ENCODE measurements around the gene NTM. TPM values are rescaled to one million over a fixed set of nuclear protein-coding genes. Genes with fewer than 3 reads are reported as not detected.

The NTM gene
- total RNA-seq, 1 experiment from 2014 or later, result not detected

GRCh38 chr11:131748151-131749050, 378.0 kb downstream of the NTM start:
- H3K4me2 ChIP-seq (ENCODE audit: low read length), result no peak overlapping the region
- H3K27me3 ChIP-seq (ENCODE audit: insufficient read depth, low read length), result no peaks in the 10 kb centered on the region
- no TSS peak for BruUV-seq (replicated peaks)
- no peaks in the 10 kb centered on the region for H3K9me2 ChIP-seq (ENCODE audit: insufficient read depth)
- H3K36me3 ChIP-seq (ENCODE audit: control insufficient read depth in 1 of 2, insufficient read depth in 2 of 2, low read length in 2 of 2), result no peaks in the 10 kb centered on the region
- H3K9ac ChIP-seq (ENCODE audit: low read length), result no peak overlapping the region
- ChIA-PET CTCF (no interaction called here), RAD21 (ENCODE audit: low non-redundant PET in 1 of 2, low total read pairs in 2 of 2, uncharacterized antibody in 2 of 2, unreplicated experiment in 2 of 2) (no interaction called here), POLR2A (no interaction called here)
- H3K9me3 ChIP-seq (ENCODE audit: control insufficient read depth in 1 of 2, insufficient read depth in 1 of 2, low read depth in 1 of 2, low read length in 2 of 2), result peaks cover 3% of the 10 kb centered on the region in 2 experiments; a peak in 2 of 4 replicates
- no peak overlapping the region for H3K27ac ChIP-seq (ENCODE audit: low read depth, low read length)
- H3K4me1 ChIP-seq (ENCODE audit: control insufficient read depth in 1 of 2, insufficient read depth in 2 of 2, low read length in 2 of 2), result no peaks in the 10 kb centered on the region
- H3K79me2 ChIP-seq (ENCODE audit: insufficient read depth, low read length), result no peaks in the 10 kb centered on the region
- H2AFZ ChIP-seq (ENCODE audit: low read depth, low read length, poor library complexity, severe bottlenecking), result no peak overlapping the region
- TF ChIP-seq CTCF (IDR thresholded peaks at IDR 0.05 in 2 of 3, conservative IDR thresholded peaks at IDR 0.05 in 1 of 3; ENCODE audit: borderline replicate concordance in 1 of 3, insufficient read depth in 1 of 3, low read depth in 2 of 3, low read length in 2 of 3), result 0 out of 6 replicates have a peak, but pooled peaks of 1 of the 3 experiments have one; percentile 12
- no peak for TF ChIP-seq POLR2AphosphoS5 (IDR thresholded peaks at IDR 0.05; ENCODE audit: low read depth, low read length)
- TF ChIP-seq ZNF274 (IDR thresholded peaks at IDR 0.05; ENCODE audit: low read depth, low read length), result no peak
- TF ChIP-seq JUND (IDR thresholded peaks at IDR 0.05), result no peak
- no peak for TF ChIP-seq POLR2A (IDR thresholded peaks at IDR 0.05; ENCODE audit: borderline replicate concordance, extremely low read depth, insufficient read depth, insufficient read length)
- ATAC-seq (no peak), DNase-seq (ENCODE audit: low read depth, low spot score) (no peak)
- intact Hi-C loops (cut with micrococcal nuclease), result no loop called here
- no peak overlapping the region for H3K4me3 ChIP-seq (replicated peaks in 1 of 2; ENCODE audit: low read depth in 1 of 2, low read length in 2 of 2)
- no peaks in the 10 kb centered on the region for H4K20me1 ChIP-seq (ENCODE audit: insufficient read depth)

DNA sequence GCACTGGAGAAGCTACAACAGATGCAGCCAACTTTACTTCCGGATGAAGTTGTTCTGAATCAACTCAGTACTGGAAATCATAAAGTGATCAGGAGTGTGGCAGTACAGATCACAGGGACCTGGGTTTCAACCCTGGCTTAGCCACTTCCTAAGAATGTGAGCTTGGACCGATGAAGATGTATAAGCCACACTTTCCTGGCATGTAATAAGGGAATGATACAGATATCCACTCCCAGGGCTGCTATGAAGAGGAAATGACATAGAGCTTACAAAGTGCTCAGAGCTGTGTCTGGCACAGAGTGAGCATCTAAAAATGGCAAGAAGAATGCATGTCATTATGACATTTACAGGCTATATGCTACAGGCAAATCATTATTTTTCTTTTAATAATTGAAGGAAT, 378.7 kb downstream of the NTM start:
- RAD21 ChIA-PET (ENCODE audit: low non-redundant PET in 1 of 2, low total read pairs in 2 of 2, uncharacterized antibody in 2 of 2, unreplicated experiment in 2 of 2), result no interaction called here

More for the DNA sequence above, 378.7 kb downstream of the NTM start:
- ATAC-seq (no peak), DNase-seq (ENCODE audit: low read depth, low spot score) (no peak)
- no TSS peak for BruUV-seq (replicated peaks)
- no peak overlapping the region for H2AFZ ChIP-seq (ENCODE audit: low read depth, low read length, poor library complexity, severe bottlenecking)
- peaks cover 3% of the 10 kb centered on the region in 2 experiments; a peak in 2 of 4 replicates for H3K9me3 ChIP-seq (ENCODE audit: control insufficient read depth in 1 of 2, insufficient read depth in 1 of 2, low read depth in 1 of 2, low read length in 2 of 2)
- H3K4me1 ChIP-seq (ENCODE audit: control insufficient read depth in 1 of 2, insufficient read depth in 2 of 2, low read length in 2 of 2), result no peaks in the 10 kb centered on the region
- H3K27me3 ChIP-seq (ENCODE audit: insufficient read depth, low read length), result no peaks in the 10 kb centered on the region
- CTCF ChIA-PET, result no interaction called here
- H3K27ac ChIP-seq (ENCODE audit: low read depth, low read length), result no peak overlapping the region
- no peaks in the 10 kb centered on the region for H3K79me2 ChIP-seq (ENCODE audit: insufficient read depth, low read length)
- no peaks in the 10 kb centered on the region for H3K9me2 ChIP-seq (ENCODE audit: insufficient read depth)
- H3K4me2 ChIP-seq (ENCODE audit: low read length), result no peak overlapping the region
- POLR2A ChIA-PET, result no interaction called here
- TF ChIP-seq, protein P1, sequence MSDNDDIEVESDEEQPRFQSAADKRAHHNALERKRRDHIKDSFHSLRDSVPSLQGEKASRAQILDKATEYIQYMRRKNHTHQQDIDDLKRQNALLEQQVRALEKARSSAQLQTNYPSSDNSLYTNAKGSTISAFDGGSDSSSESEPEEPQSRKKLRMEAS (IDR thresholded peaks at IDR 0.05), result no peak
- TF ChIP-seq ZFX (IDR thresholded peaks at IDR 0.05), result no peak
- TF ChIP-seq CBX3 (IDR thresholded peaks at IDR 0.05; ENCODE audit: low read depth), result no peak
- TF ChIP-seq TCF7L2 (IDR thresholded peaks at IDR 0.05; ENCODE audit: borderline replicate concordance, extremely low read depth, insufficient read depth, insufficient read length), result no peak
- H3K4me3 ChIP-seq (replicated peaks in 1 of 2; ENCODE audit: low read depth in 1 of 2, low read length in 2 of 2), result no peak overlapping the region
- H4K20me1 ChIP-seq (ENCODE audit: insufficient read depth), result no peaks in the 10 kb centered on the region
- intact Hi-C loops (cut with micrococcal nuclease), result no loop called here
- no peak overlapping the region for H3K9ac ChIP-seq (ENCODE audit: low read length)
- no peaks in the 10 kb centered on the region for H3K36me3 ChIP-seq (ENCODE audit: control insufficient read depth in 1 of 2, insufficient read depth in 2 of 2, low read length in 2 of 2)

Data from HCT116 (cell line).